Activated CD4-positive, alpha-beta T cell treated with anti-CD3 and anti-CD28 coated beads, Interleukin-2, amount 10 ng/mL, durations not matched to agents 24 days and 14 days (primary cell): Measurements from ENCODE around the gene KPTN. TPM values are rescaled to one million over a fixed set of nuclear protein-coding genes. Genes with fewer than 3 reads are reported as not detected.

Source experiments
- DNase-seq: peaks from one replicate; pipeline ENCODE4 v3.0.0; 2022
- H3K27ac Mint-ChIP-seq: one replicate; pipeline ENCODE4 v1.8.0; 2022; ENCODE audit warnings: mild to moderate bottlenecking, mixed read lengths
- H3K27me3 Mint-ChIP-seq: one replicate; pipeline ENCODE4 v1.8.0; 2022; ENCODE audit warnings: mixed read lengths
- H3K36me3 Mint-ChIP-seq: one replicate; pipeline ENCODE4 v1.8.0; 2022; ENCODE audit warnings: low read depth, mild to moderate bottlenecking, mixed read lengths
- H3K4me1 Mint-ChIP-seq: one replicate; pipeline ENCODE4 v1.8.0; 2021; ENCODE audit warnings: mixed read lengths
- H3K4me3 Mint-ChIP-seq: one replicate; pipeline ENCODE4 v1.8.0; 2022; ENCODE audit warnings: mild to moderate bottlenecking, moderate library complexity, mixed read lengths
- H3K9me3 Mint-ChIP-seq: one replicate; pipeline ENCODE4 v1.8.0; 2021; ENCODE audit warnings: mixed read lengths
- intact Hi-C: fragments of 100-400 bp; cut with micrococcal nuclease; formaldehyde crosslinking; loops from one replicate; pipeline ENCODE4 v1.15.1; 2023
- total RNA-seq: library from RNA; stranded (reverse); gene quantifications from 2 replicates; pipeline ENCODE4 v1.2.3, GENCODE V29; 2022

Gene KPTN
- total RNA-seq, 1 donor from 2014 or later, result 12.2 TPM

- Mint-ChIP-seq H3K4me3 (peak overlapping the region; percentile 19), H3K27ac (peak overlapping the region; percentile 19), H3K27me3 (peaks cover 24% of the 10 kb centered on the region), H3K9me3 (no peaks in the 10 kb centered on the region), H3K4me1 (peaks cover 34% of the 10 kb centered on the region), H3K36me3 (peaks cover 1% of the 10 kb centered on the region)
- intact Hi-C loops, result loop anchor here (1.0 to 2.0 kb wide), 5 partner anchors 46 to 270 kb away; partner anchors contain the start of gene NAPA
- DNase-seq, result peak; percentile 95
Measured at GRCh38 chr19:47436712-47437401, 47.2 kb downstream of the KPTN start.

- Mint-ChIP-seq H3K9me3 (no peaks in the 10 kb centered on the region), H3K27ac (no peak overlapping the region), H3K4me1 (peaks cover 37% of the 10 kb centered on the region), H3K4me3 (no peak overlapping the region), H3K27me3 (peaks cover 19% of the 10 kb centered on the region), H3K36me3 (peaks cover 4% of the 10 kb centered on the region)
- intact Hi-C loops, result loop anchor here (1.0 to 2.0 kb wide), 5 partner anchors 47 to 271 kb away; partner anchors contain the start of gene NAPA
- no peak for DNase-seq
Measured at GRCh38 chr19:47435883-47436417, 48.1 kb downstream of the KPTN start.

GRCh38 chr19:47435196-47435595 lies 48.8 kb downstream of the KPTN start:
- H3K4me3 Mint-ChIP-seq, result no peak overlapping the region
- intact Hi-C loops, result no loop called here

GRCh38 chr19:47434088-47434487 lies 49.9 kb downstream of the KPTN start:
- Mint-ChIP-seq H3K36me3 (peaks cover 4% of the 10 kb centered on the region), H3K4me3 (no peak overlapping the region), H3K4me1 (peaks cover 44% of the 10 kb centered on the region), H3K9me3 (no peaks in the 10 kb centered on the region), H3K27ac (no peak overlapping the region), H3K27me3 (peaks cover 13% of the 10 kb centered on the region)
- DNase-seq, result no peak
- intact Hi-C loops, result no loop called here

More at GRCh38 chr19:47435196-47435595, 48.8 kb downstream of the KPTN start:
- Mint-ChIP-seq H3K4me1 (peaks cover 39% of the 10 kb centered on the region), H3K36me3 (peaks cover 4% of the 10 kb centered on the region), H3K27ac (no peak overlapping the region), H3K9me3 (no peaks in the 10 kb centered on the region), H3K27me3 (peaks cover 17% of the 10 kb centered on the region)
- peak; percentile 78 for DNase-seq

GRCh38 chr19:47433121-47433520 lies 50.9 kb downstream of the KPTN start:
- Mint-ChIP-seq H3K27ac (no peak overlapping the region), H3K9me3 (no peaks in the 10 kb centered on the region), H3K4me3 (no peak overlapping the region), H3K4me1 (peaks cover 39% of the 10 kb centered on the region), H3K27me3 (peaks cover 8% of the 10 kb centered on the region), H3K36me3 (peaks cover 4% of the 10 kb centered on the region)
- intact Hi-C loops, result no loop called here
- no peak for DNase-seq

GRCh38 chr19:47432499-47432898 lies 51.5 kb downstream of the KPTN start:
- no peak for DNase-seq
- Mint-ChIP-seq H3K9me3 (no peaks in the 10 kb centered on the region), H3K4me1 (peaks cover 39% of the 10 kb centered on the region), H3K27me3 (peaks cover 6% of the 10 kb centered on the region), H3K27ac (no peak overlapping the region), H3K4me3 (no peak overlapping the region), H3K36me3 (peaks cover 4% of the 10 kb centered on the region)
- intact Hi-C loops, result no loop called here

- no peak overlapping the region for H3K27ac Mint-ChIP-seq
- peaks cover 4% of the 10 kb centered on the region for H3K36me3 Mint-ChIP-seq
- DNase-seq, result no peak
- no peaks in the 10 kb centered on the region for H3K9me3 Mint-ChIP-seq
- H3K4me1 Mint-ChIP-seq, result peaks cover 36% of the 10 kb centered on the region
- H3K27me3 Mint-ChIP-seq, result peaks cover 7% of the 10 kb centered on the region
- intact Hi-C loops, result no loop called here
- H3K4me3 Mint-ChIP-seq, result no peak overlapping the region
Measured at GRCh38 chr19:47432091-47432490, 51.9 kb downstream of the KPTN start.

- no peaks in the 10 kb centered on the region for H3K9me3 Mint-ChIP-seq
- peak; percentile 82 for DNase-seq
- peaks cover 21% of the 10 kb centered on the region for H3K4me1 Mint-ChIP-seq
- peak overlapping the region; percentile 78 for H3K4me3 Mint-ChIP-seq
- peaks cover 4% of the 10 kb centered on the region for H3K36me3 Mint-ChIP-seq
- H3K27me3 Mint-ChIP-seq, result peaks cover 15% of the 10 kb centered on the region
- intact Hi-C loops, result no loop called here
- peak overlapping the region; percentile 80 for H3K27ac Mint-ChIP-seq
Measured at GRCh38 chr19:47430041-47430802, 53.8 kb downstream of the KPTN start.

GRCh38 chr19:47429140-47429793 lies 54.8 kb downstream of the KPTN start:
- Mint-ChIP-seq H3K27me3 (peaks cover 20% of the 10 kb centered on the region), H3K36me3 (peaks cover 4% of the 10 kb centered on the region), H3K4me1 (peaks cover 20% of the 10 kb centered on the region), H3K9me3 (no peaks in the 10 kb centered on the region), H3K27ac (peak overlapping the region; percentile 80), H3K4me3 (peak overlapping the region; percentile 78)
- no peak for DNase-seq
- intact Hi-C loops, result no loop called here

- Mint-ChIP-seq H3K27ac (no peak overlapping the region), H3K9me3 (no peaks in the 10 kb centered on the region), H3K27me3 (peaks cover 27% of the 10 kb centered on the region), H3K4me1 (peaks cover 20% of the 10 kb centered on the region), H3K36me3 (peaks cover 4% of the 10 kb centered on the region), H3K4me3 (no peak overlapping the region)
- peak; percentile 95 for DNase-seq
- intact Hi-C loops, result loop anchor here (1.0 kb wide), 1 partner anchor 19 kb away; no protein-coding TSS in a partner anchor
Measured at GRCh38 chr19:47428177-47428894, 55.7 kb downstream of the KPTN start.

- peak; percentile 92 for DNase-seq
- no peak overlapping the region for H3K4me3 Mint-ChIP-seq
- peaks cover 18% of the 10 kb centered on the region for H3K4me1 Mint-ChIP-seq
- H3K36me3 Mint-ChIP-seq, result peaks cover 4% of the 10 kb centered on the region
- intact Hi-C loops, result loop anchor here (1.0 kb wide), 2 partner anchors 20 to 131 kb away; no protein-coding TSS in a partner anchor
- H3K27me3 Mint-ChIP-seq, result peaks cover 35% of the 10 kb centered on the region
- H3K27ac Mint-ChIP-seq, result peak overlapping the region; percentile 56
- no peaks in the 10 kb centered on the region for H3K9me3 Mint-ChIP-seq
Measured at GRCh38 chr19:47427241-47428176, 56.5 kb downstream of the KPTN start.
